NCI-H1694 treated with DMSO at 0.1 percent for 48 hours (cell line): ENCODE measurements around the gene TBX4.

Source experiments
- DNase-seq: peaks from one replicate; lab custom pipeline; 2025; lab: John Stamatoyannopoulos, UW

TBX4 gene

GRCh38 chr17:61452301-61453290, at the start of gene TBX4:
TSS of gene TBX4 (plus strand) at chr17:61452422. CDS start at chr17:61456491, 4,069 bp downstream.
- DNase-seq, result no peak

DNA sequence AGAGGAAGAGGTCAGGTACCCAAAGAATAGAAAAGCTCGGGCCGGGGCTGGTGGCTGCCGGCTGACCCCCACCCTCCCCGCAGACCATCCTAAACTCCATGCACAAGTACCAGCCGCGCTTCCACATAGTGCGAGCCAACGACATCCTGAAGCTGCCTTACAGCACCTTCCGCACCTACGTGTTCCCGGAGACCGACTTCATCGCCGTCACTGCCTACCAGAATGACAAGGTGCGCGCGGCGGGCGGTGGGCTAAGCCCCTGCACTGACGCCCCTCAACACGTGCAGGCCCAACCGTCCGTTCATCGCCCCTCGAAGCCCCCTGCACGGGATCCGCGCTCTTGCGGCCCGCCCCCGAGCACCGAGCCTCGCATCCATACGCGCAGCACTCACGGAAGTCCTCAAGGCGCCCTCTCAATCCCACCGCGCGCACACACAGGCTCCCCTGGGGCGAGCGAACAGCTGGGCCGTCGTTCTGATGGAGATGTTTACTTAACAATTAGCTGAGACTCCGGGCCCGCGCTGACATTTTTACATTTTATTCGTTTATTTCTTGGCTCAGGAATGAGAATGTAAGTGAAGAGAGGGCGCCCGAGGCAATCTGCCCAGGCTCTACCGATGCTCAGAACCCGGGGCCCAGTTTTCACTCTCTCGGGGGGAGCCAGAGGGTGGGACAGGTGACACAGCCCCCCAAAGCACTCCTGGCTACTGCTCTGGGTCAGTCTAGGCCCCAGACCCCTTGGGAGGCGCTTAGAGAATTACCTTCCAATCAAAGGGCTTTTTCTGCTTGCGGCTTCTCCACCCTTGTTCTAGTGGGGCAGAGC, 49.0 kb upstream of the TBX4 start:
- peak; percentile 81 for DNase-seq

GRCh38 chr17:61403801-61404662, 48.2 kb upstream of the TBX4 start:
- no peak for DNase-seq

DNA sequence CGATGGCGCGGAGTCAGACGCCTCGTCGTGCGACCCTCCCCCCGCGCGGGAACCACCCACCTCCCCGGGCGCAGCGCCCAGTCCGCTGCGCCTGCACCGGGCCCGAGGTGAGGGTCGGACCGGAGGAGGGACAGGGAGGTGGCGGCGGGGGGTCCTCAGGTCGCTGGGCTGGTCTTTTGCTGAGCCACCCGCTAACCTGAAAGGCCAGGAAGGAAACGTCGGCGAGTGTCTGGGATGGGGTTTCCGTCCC, 47.6 kb upstream of the TBX4 start:
- no peak for DNase-seq

- no peak for DNase-seq
Measured at GRCh38 chr17:61404913-61405685, 47.1 kb upstream of the TBX4 start.

DNA sequence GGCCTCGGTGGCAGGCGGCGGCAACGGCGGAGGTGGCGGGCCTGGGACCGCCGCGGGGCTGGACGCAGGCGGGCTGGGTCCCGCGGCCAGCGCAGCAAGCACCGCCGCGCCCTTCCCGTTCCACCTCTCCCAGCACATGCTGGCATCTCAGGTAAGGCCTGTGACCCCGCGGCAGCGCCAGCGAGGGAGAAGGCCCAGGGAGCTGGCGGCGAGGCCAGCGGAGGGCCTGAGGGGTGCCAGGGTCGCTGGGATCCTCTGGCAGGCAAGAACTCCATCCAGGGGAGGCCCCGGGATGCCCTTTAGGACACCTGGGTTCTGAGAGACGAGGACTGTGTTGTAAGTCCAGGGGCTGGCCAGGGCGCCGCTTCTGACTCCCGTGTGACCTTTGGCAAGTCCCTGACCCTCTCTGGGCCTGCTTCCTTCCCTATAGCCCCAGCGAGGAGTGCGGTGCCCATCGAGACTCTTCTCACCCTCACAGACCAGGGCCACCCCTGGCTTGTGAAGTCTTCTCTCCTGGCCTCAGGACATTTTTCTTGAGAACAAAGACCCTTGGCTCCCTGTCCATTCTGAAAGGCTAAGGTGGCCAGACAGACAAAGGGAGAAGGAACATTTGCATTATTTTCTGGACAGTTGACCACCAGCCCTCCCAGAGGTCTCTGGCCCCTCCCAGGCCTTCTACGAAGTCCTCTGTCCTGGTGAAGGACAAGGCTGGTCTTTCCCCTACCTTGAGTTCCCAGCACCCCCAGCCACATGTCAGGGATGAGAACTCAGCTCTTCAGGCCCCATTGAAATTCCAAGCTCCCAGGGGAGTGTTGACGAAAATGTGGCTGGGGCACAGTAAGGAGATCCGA, 46.3 kb upstream of the TBX4 start:
- DNase-seq, result no peak

DNA sequence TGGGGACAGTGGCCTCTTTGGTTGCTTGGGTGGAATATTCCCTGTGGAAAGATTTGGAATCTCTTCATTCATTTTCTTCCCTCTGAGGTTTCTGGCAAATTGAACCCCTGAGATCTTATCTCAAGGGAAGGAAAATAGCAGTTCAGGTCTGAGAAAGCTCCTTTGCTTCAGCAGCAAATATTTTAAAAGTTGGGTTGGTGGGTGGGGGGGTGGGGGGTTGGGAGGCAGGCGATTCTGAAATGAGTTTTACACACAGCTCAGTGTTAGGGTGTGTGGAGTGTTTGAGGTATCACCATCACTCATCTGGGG, 45.7 kb upstream of the TBX4 start:
- no peak for DNase-seq

DNA sequence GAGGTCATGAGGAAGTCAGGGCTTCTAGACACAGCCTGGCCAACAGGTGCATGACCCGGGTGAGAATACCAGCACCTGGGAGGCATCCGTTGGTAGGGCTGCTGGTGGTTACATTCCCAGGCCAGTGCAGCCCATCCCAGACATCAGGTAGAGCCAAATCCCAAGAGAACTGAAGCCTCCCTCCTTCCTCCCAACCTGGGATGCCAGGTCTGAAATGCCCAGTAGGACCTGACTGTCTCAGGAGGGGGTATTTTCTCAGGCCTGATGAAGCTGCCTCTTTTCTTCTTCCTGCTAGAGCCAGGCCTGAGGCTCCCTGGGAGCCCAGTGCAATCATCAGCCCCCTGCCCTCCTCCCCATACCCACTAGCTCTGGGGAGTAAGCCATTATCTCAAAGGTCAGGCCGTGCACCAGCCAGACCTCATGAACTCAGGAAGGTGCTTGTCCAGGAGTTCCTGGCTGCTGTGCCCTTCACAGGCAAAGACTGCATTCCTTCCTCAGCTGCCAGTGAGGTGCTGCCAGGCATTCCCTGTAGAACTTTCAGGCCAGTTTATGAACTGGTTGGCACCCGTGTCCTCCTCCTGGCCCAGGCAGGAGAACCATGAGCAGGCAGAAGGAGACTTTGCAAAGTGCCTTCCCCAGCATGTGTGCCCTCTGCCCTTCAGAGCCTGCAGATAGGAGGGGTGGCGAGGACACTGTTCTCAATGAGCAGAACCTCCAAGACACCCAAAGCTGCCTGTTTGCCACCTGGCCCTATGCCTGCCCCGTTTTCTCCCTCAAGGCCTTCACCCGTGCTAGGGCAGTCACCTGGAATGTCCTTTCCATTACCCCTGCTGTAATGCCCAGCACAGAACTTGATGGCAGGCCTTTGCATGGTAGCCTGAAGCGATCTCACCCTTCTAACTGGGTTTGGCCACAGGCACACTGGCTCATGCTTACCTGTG, 45.0 kb upstream of the TBX4 start:
- DNase-seq, result no peak

DNA sequence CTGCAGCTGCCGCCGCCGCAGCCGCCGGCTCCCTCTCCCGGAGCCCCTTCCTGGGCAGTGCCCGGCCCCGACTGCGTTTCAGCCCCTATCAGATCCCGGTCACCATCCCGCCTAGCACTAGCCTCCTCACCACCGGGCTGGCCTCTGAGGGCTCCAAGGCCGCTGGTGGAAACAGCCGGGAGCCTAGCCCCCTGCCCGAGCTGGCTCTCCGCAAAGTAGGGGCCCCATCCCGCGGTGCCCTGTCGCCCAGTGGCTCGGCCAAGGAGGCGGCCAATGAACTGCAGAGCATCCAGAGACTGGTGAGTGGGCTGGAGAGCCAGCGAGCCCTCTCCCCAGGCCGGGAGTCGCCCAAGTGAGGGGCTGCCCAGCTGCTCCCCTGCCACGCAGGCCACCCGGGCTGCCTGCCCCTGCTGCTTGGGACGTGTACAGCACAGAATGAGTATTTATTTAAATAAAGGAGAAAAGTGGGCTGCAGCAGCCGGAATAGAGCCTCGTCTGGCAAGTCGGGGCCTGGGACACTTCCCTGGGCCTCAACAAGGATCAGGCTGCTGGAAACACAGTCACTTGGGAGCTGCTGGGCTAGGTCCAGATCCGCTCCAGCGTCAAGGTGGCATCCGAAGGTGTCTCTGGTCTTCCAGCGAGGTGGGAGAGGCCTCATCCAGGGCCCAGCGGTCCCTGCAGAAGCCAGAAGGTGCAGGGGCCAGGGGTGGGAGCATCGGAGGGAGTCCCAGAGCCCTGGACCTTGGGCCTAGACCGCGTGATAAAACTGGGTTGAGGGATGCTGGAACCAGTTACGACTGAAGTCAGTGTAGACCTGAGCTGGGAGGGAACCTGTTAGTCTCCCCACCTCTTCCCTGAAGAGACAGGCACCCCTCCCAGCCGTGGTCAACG, 43.8 kb upstream of the TBX4 start:
- DNase-seq, result no peak

- DNase-seq, result peak; percentile 32
Measured at GRCh38 chr17:61409301-61410112, 42.7 kb upstream of the TBX4 start.

DNA sequence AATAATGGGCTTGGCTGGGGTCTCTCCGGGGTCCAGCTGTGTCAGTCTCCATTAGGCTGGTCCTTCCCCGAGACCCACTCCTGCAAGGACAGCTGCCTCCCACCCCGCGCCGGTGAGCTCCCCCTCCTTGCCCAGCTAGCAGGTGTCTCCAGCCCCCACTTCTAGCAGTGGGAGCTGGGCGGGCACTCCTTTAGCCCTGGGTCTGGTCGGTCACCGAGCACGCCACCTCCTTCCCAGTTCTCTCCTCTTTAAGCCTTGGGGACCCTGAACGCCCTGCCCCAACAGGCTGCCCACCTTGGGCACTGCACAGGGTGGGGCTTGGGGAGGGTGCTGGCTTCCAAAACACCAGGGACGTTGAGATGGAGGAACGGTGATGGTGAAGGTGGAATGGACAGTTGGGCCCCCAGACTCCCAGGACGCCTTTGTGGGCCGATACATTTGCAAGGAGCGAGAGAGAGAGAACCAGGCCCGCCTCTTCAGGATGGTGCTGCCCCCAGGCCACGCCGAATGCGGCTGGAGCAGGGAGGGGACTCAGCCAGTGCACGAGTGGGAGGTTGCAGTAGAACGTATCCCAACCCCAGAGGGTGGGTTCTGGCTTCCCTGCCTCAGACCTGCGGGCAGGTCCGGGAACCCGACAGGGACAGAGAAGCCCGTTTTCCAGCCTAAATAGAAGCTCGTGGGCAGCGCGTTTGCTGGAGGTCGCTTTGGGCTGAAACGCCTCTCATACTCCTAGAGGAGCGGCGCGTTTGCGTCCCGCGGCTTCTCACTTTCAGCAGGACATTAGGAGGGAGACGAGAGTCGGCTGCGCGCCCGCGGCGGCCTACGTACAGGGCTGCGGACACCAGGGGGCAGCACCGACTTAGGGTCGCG, 41.8 kb upstream of the TBX4 start:
- DNase-seq, result no peak

GRCh38 chr17:61411011-61411260, 41.3 kb upstream of the TBX4 start:
- no peak for DNase-seq

DNA sequence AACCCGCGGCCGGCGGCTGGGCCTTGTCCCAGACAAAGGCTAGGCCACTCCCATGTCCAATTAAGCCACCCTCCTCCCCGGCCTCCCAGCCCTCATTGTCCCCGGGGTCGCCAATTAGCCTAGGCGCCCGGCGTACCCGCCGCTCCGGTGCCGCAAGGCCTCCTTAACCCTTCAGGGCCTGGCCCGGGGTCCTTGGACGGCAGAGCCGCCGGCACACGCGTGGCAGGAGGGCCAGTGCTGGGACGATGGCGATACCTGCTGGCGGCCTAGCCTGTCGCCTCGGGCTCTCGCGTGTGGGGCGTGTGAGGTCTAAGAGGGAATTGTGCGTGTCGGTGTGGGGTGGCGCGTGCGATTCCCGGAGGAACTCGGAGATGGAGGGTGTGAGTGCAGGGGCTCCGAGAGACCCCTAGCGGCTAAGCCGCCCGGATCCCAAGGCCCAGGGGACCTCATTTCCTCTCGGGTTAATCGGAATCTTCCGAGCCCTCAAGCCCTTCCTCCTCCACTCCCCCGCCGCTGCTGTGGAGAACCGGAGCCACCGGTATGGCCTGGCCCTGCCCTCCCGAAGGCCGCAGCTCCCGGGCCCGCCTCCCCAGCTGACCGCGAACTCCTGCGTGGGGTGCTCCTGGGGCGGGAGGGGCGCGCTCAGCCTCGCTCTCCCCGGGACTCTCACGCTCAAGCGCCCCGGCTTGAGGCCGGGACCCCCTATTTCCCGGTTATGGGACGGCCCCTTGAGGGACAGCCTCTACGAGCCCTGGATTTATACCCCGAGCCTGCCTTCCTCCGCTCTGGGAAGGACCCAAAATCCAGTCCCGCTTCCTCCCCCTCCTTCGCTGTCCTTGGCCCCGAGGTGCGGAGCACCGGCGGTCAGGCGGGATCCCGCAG, 40.7 kb upstream of the TBX4 start:
- no peak for DNase-seq

- peak; percentile 70 for DNase-seq
Measured at GRCh38 chr17:61412143-61412859, 39.9 kb upstream of the TBX4 start.
